Fibroblast of mammary gland (primary cell): ENCODE results near the gene AANAT.

Source experiments
- DNase-seq: peaks from one replicate; pipeline ENCODE4 v3.0.0-alpha.2; 2010; ENCODE audit warnings: low read depth
- H3K4me3 ChIP-seq: 2 replicates; pipeline ENCODE4 v1.5.1; 2011; ENCODE audit warnings: low read depth, mild to moderate bottlenecking, low read length, moderate library complexity; ENCODE audit not compliant: control insufficient read depth
- TF ChIP-seq, protein P1 (sequence below): conservative IDR thresholded peaks from 2 replicates; pipeline ENCODE4 v1.5.1; 2011; ENCODE audit warnings: low read depth, low read length, inconsistent platforms; ENCODE audit not compliant: control insufficient read depth, insufficient read depth

The AANAT gene

DNA sequence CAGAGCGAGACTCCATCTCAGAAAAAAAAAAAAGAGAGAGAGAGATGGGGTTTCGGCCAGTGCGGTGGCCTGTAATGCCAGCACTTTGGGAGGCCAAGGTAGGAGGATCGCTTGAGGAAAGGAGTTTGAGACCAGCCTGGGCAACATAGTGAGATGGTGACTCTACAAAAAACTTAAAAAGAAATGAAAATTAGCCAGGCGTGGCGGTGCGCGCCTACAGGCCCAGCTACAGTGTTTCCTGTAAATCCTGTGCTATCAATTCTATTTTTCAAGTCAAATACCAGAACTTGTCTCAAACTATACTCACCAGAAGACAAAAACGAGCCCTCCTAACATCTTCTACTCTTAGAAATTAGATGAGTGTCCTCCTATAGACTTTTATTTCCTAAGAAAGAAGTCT, 33.7 kb upstream of the AANAT start:
- DNase-seq, result no peak
- TF ChIP-seq, protein P1, sequence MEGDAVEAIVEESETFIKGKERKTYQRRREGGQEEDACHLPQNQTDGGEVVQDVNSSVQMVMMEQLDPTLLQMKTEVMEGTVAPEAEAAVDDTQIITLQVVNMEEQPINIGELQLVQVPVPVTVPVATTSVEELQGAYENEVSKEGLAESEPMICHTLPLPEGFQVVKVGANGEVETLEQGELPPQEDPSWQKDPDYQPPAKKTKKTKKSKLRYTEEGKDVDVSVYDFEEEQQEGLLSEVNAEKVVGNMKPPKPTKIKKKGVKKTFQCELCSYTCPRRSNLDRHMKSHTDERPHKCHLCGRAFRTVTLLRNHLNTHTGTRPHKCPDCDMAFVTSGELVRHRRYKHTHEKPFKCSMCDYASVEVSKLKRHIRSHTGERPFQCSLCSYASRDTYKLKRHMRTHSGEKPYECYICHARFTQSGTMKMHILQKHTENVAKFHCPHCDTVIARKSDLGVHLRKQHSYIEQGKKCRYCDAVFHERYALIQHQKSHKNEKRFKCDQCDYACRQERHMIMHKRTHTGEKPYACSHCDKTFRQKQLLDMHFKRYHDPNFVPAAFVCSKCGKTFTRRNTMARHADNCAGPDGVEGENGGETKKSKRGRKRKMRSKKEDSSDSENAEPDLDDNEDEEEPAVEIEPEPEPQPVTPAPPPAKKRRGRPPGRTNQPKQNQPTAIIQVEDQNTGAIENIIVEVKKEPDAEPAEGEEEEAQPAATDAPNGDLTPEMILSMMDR, result no peak
- no peak overlapping the region for H3K4me3 ChIP-seq

DNA sequence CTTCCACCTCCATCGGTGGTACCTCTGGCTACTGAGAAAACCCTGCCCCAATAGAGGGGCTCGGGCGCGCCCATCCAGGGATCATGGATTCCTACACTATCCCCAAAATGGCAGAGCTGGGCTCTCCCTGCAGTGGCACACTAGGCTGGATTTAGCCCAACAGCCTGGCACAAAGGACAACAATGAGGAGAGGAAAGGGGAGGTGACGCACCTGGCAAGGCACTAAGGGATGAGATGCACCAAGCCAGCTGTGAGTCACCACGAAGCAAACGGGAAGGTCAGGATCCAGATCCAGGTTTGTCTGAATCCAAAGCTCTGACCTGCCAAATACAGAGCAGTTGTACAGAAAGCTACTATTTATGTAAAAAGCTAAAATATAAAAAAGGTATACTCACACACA, 32.5 kb upstream of the AANAT start:
- DNase-seq, result peak; percentile 30
- TF ChIP-seq, protein P1, result no peak
- no peak overlapping the region for H3K4me3 ChIP-seq

DNA sequence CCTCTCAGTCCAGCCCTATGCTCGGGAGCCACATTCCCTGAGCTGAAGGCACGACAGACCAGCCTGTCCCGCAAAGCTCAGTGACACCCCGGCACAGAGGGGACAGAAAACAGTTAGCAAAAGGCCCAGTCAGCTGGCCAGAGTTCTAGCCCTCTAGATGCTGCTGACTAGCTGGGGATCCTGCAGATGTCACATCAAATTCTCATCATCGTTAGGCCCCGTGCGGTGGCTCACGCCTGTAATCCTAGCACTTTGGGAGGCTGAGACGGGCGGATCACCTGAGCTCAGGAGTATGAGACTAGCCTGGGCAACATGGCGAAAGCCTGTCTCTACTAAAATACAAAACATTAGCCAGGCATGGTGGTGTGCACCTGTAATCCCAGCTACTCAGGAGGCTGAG, 31.7 kb upstream of the AANAT start:
- H3K4me3 ChIP-seq, result no peak overlapping the region
- TF ChIP-seq, protein P1, result no peak
- DNase-seq, result no peak

DNA sequence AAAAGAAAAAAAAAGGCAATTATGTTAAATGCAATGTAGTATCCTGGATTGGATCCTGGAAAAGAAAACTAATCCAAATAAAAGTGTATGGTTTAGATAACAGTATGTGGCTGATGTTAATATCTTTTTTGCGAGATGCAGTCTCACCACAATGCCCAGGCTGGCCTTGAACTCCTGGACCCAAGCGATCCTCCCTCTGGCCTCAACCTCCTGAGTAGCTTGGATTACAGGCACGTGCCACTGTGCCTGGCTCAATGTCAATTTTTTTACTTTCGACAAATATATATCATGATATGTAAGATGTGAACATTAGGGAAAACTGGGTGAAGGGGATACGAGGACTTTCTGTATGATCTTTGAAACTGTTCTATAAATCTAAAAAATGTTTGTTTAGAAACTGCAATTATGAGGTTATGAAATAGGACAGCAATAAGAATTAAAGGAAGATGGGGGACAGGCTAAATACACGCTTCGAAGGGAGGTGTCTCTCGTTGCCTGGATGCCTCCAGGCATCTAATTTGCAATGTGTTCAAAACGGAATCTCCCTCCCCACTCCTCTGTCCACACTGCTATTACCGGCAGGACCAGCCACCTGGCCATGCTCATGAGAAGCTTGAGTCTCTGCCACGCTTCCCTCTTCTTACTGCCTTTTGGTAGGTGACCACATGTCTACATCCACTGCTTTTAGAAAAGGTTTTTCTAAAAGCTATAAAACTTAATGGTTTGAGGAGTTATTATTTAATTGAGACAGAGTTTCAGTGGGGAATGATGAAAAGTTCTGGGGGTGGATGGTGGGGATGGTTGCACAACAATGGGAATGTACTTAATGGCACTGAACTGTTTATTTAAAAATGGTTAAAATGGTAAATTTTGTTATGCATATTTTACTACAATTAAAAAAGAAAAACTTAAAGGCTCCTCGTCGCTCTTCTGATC, 29.7 kb upstream of the AANAT start:
- no peak overlapping the region for H3K4me3 ChIP-seq
- TF ChIP-seq, protein P1, result no peak
- DNase-seq, result no peak

DNA sequence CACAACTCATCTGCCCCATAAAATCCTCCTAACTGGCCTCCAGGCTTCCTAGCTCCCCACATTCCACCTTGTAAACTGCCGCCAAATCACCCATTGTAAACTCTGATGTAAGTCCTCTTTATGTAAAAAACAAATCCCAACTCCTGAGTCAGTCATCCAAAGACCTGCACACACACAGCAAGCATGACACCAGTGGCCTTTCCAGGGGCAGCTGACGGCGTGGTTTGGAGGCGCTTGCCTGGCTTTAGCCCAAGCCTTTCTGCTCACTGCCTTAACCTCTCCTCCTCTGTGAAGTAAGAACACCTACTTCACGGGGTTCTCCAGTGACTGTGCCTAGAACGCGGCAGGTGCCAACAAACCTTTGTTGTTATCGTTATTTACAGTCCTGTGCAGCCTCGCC, 28.5 kb upstream of the AANAT start:
- TF ChIP-seq, protein P1, result no peak
- H3K4me3 ChIP-seq, result no peak overlapping the region
- no peak for DNase-seq

DNA sequence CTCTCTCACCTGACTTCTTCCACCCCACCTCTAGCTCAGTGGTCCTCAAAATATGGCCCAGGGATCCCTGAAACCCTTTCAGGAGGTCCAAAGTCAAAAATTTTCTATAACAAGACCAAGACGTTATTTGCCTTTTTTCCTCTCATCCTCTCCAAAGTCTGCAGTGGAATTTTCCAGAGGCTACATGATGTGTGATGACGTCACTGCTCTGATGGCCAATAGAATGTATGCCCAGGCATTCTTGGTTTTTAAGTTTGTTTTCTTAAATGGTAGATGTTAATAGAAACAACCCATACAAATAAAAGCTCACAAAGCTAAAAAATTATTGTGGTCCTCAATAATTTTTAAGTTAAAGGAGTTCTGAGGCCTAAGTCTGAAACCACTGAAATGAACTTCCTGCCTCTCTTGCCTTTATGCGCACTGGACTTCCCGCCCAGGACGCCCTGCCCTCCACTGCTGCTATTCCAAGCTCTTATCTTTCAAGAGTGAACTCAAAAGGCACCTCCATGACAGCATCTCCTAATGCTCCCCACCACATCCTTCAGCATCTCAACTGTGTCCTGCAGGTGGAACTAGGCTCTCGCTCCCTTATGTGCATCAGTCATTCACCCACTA, 28.0 kb upstream of the AANAT start:
- H3K4me3 ChIP-seq, result no peak overlapping the region
- TF ChIP-seq, protein P1, result no peak
- DNase-seq, result no peak
